Mesothelial cell of epicardium (in vitro differentiated cells): ENCODE data around the gene DGKH. TPM values are rescaled to one million over a fixed set of nuclear protein-coding genes. Genes with fewer than 3 reads are reported as not detected.
A peak's percentile ranks its signal among the peaks of the same experiment; 100 is the strongest.

Experiments used
- DNase-seq, 2 experiments: peaks; one replicate each; pipeline ENCODE4 v3.0.0; 2021; ENCODE audit warnings: low spot score in 2 of 2; ENCODE audit not compliant: unreplicated experiment in 2 of 2
- H3K27ac Mint-ChIP-seq: 2 replicates; pipeline ENCODE4 v1.8.0; 2021; ENCODE audit warnings: mixed read lengths
- H3K27me3 Mint-ChIP-seq: 2 replicates; pipeline ENCODE4 v1.8.0; 2021; ENCODE audit warnings: low read depth, mixed read lengths
- H3K36me3 Mint-ChIP-seq: 2 replicates; pipeline ENCODE4 v1.8.0; 2021; ENCODE audit warnings: mixed read lengths
- H3K4me1 Mint-ChIP-seq: 2 replicates; pipeline ENCODE4 v1.8.0; 2021; ENCODE audit warnings: mixed read lengths
- H3K4me3 Mint-ChIP-seq: 2 replicates; pipeline ENCODE4 v1.8.0; 2021; ENCODE audit warnings: mild to moderate bottlenecking, moderate library complexity, mixed read lengths
- H3K9me3 Mint-ChIP-seq: 2 replicates; pipeline ENCODE4 v1.8.0; 2021; ENCODE audit warnings: mixed read lengths
- CTCF ChIP-seq: fragments of 200-600 bp; sonication (generic); IDR thresholded peaks from one replicate; pipeline ENCODE4 v1.5.0; 2021; ENCODE audit warnings: antibody characterized with exemption; ENCODE audit not compliant: unreplicated experiment
- total RNA-seq: library from RNA; stranded (reverse); gene quantifications from 3 replicates; pipeline ENCODE4 v1.2.1, GENCODE V29; 2021

The DGKH gene
- total RNA-seq, 1 donor from 2014 or later, result 9.2 TPM

- no peak for TF ChIP-seq CTCF
- H3K27me3 Mint-ChIP-seq, result peaks cover 62% of the 10 kb centered on the region
- H3K9me3 Mint-ChIP-seq, result peaks cover under 1% of the 10 kb centered on the region
- peak overlapping the region; percentile 80 for H3K4me3 Mint-ChIP-seq
- H3K4me1 Mint-ChIP-seq, result peaks cover 16% of the 10 kb centered on the region
- DNase-seq, result no peak
- H3K36me3 Mint-ChIP-seq, result no peaks in the 10 kb centered on the region
- H3K27ac Mint-ChIP-seq, result peak overlapping the region; percentile 81
Measured at GRCh38 chr13:42041684-42042035, 6.8 kb upstream of the DGKH start.

GRCh38 chr13:42043676-42044075 is 4.8 kb upstream of the DGKH start:
- no peak for TF ChIP-seq CTCF
- Mint-ChIP-seq H3K36me3 (no peaks in the 10 kb centered on the region), H3K4me1 (peaks cover 23% of the 10 kb centered on the region), H3K9me3 (no peaks in the 10 kb centered on the region), H3K27ac (no peak overlapping the region), H3K4me3 (no peak overlapping the region), H3K27me3 (peaks cover 62% of the 10 kb centered on the region)
- no peak for DNase-seq

- no peak overlapping the region for H3K4me3 Mint-ChIP-seq
- no peak for TF ChIP-seq CTCF
Measured at GRCh38 chr13:42046448-42046847, 2.0 kb upstream of the DGKH start.

GRCh38 chr13:42047561-42048341 is 697 bp upstream of the DGKH start:
- H3K4me3 Mint-ChIP-seq, result peak overlapping the region; percentile 77
- H3K36me3 Mint-ChIP-seq, result no peaks in the 10 kb centered on the region
- H3K4me1 Mint-ChIP-seq, result peaks cover 10% of the 10 kb centered on the region
- TF ChIP-seq CTCF, result no peak
- peaks cover 42% of the 10 kb centered on the region for H3K27me3 Mint-ChIP-seq
- peak overlapping the region; percentile 80 for H3K27ac Mint-ChIP-seq
- peak in 1 of 2 experiments; percentile 51 for DNase-seq
- no peaks in the 10 kb centered on the region for H3K9me3 Mint-ChIP-seq

More at GRCh38 chr13:42046448-42046847, 2.0 kb upstream of the DGKH start:
- H3K27ac Mint-ChIP-seq, result no peak overlapping the region
- H3K4me1 Mint-ChIP-seq, result peaks cover 16% of the 10 kb centered on the region
- no peaks in the 10 kb centered on the region for H3K36me3 Mint-ChIP-seq
- DNase-seq, result no peak
- H3K9me3 Mint-ChIP-seq, result no peaks in the 10 kb centered on the region
- H3K27me3 Mint-ChIP-seq, result peaks cover 54% of the 10 kb centered on the region

- peak; percentile 62 to 72 for DNase-seq
- no peak for TF ChIP-seq CTCF
- peaks cover 10% of the 10 kb centered on the region for H3K4me1 Mint-ChIP-seq
- H3K36me3 Mint-ChIP-seq, result no peaks in the 10 kb centered on the region
- H3K27me3 Mint-ChIP-seq, result peaks cover 38% of the 10 kb centered on the region
- peak overlapping the region; percentile 77 for H3K4me3 Mint-ChIP-seq
- peak overlapping the region; percentile 56 for H3K27ac Mint-ChIP-seq
- H3K9me3 Mint-ChIP-seq, result no peaks in the 10 kb centered on the region
Measured at GRCh38 chr13:42048684-42049453, 421 bp downstream of the DGKH start.
